Frontal cortex (tissue), 4 donors: ENCODE results near the gene STRN. TPM values are rescaled to one million over a fixed set of nuclear protein-coding genes. Genes with fewer than 3 reads are reported as not detected.
"Not testable (repeated sequence)": the region's sequence is repeated elsewhere in the genome, so short reads cannot be mapped to it uniquely, and the experiment has no call there.

Experiments
- DNase-seq, 2 donors: peaks; one replicate each; pipeline ENCODE4 v3.0.0; 2012; ENCODE audit warnings: low spot score in 2 of 2
- FAIRE-seq: peaks from 2 replicates; lab custom pipeline; 2012; peaks lifted over from hg19 to GRCh38; lab: Jason Lieb, UNC
- total RNA-seq: library from RNA; depleted of rRNA; stranded (reverse); fragments of >200 nt; gene quantifications from one replicate; pipeline ENCODE4 v1.2.3, GENCODE V29; 2014
- donor health status: control.
- donor health status: control.
- donor health status: control.

The STRN gene
- total RNA-seq, 1 donor from 2014 or later: 24.1 TPM

- DNase-seq: no peak
- no peak for FAIRE-seq
Observed at GRCh38 chr2:36855429-36855828, 110.9 kb downstream of the STRN start.

- FAIRE-seq (no peak), DNase-seq (no peak)
Observed at GRCh38 chr2:36854241-36854640, 112.1 kb downstream of the STRN start.

GRCh38 chr2:36849265-36849664, 117.1 kb downstream of the STRN start:
- DNase-seq (no peak), FAIRE-seq (no peak)

- FAIRE-seq: no peak
Observed at GRCh38 chr2:36843838-36844237, 122.5 kb downstream of the STRN start.

GRCh38 chr2:36839976-36840617, 126.2 kb downstream of the STRN start:
- DNase-seq (no peak), FAIRE-seq (no peak)

More at GRCh38 chr2:36843838-36844237, 122.5 kb downstream of the STRN start:
- no peak for DNase-seq

- no peak for FAIRE-seq
- DNase-seq: no peak
Observed at GRCh38 chr2:36834731-36835524, 131.4 kb downstream of the STRN start.

GRCh38 chr2:36834203-36834602, 132.1 kb downstream of the STRN start:
- FAIRE-seq (no peak), DNase-seq (no peak)

GRCh38 chr2:36831185-36831584, 135.2 kb downstream of the STRN start:
- DNase-seq (no peak), FAIRE-seq (no peak)

- FAIRE-seq, DNase-seq: not testable (repeated sequence)
Observed at GRCh38 chr2:36824683-36825082, 141.7 kb downstream of the STRN start.

GRCh38 chr2:36824273-36824672, 142.1 kb downstream of the STRN start:
- FAIRE-seq: no peak
- DNase-seq: no peak

- DNase-seq: no peak
- no peak for FAIRE-seq
Observed at GRCh38 chr2:36823862-36824261, 142.5 kb downstream of the STRN start.

- FAIRE-seq (no peak), DNase-seq (no peak)
Observed at GRCh38 chr2:36820942-36821605, 145.3 kb downstream of the STRN start.

- DNase-seq (no peak), FAIRE-seq (no peak)
Observed at GRCh38 chr2:36819095-36819711, 147.1 kb downstream of the STRN start.

GRCh38 chr2:36818542-36818941, 147.8 kb downstream of the STRN start:
- FAIRE-seq (no peak), DNase-seq (no peak)

GRCh38 chr2:36812196-36812595, 154.1 kb downstream of the STRN start:
- DNase-seq (no peak), FAIRE-seq (no peak)

GRCh38 chr2:36811071-36811470, 155.3 kb downstream of the STRN start:
- DNase-seq (no peak), FAIRE-seq (no peak)

- FAIRE-seq: no peak
Observed at GRCh38 chr2:36809069-36809445, 157.3 kb downstream of the STRN start.

GRCh38 chr2:36808386-36809068, 157.8 kb downstream of the STRN start:
- DNase-seq: no peak
- FAIRE-seq: no peak

More at GRCh38 chr2:36809069-36809445, 157.3 kb downstream of the STRN start:
- DNase-seq: no peak

- FAIRE-seq: no peak
- DNase-seq: no peak
Observed at GRCh38 chr2:36807223-36807886, 159.0 kb downstream of the STRN start.
